Activated naive CD8-positive, alpha-beta T cell treated with anti-CD3 and anti-CD28 coated beads, Interleukin-2, amount 50 U/mL, for 24 hours (primary cell): ENCODE data around the gene PAK6.

Experiments used
- ATAC-seq: fragments of 150-1000 bp; cut with Tn5 transposase; one replicate; pipeline ENCODE4 v1.10.0; 2021
- DNase-seq: peaks from one replicate; pipeline ENCODE4 v3.0.0; 2021
- H3K27ac Mint-ChIP-seq: one replicate; pipeline ENCODE4 v1.8.0; 2021; ENCODE audit warnings: mild to moderate bottlenecking, mixed read lengths
- H3K27me3 Mint-ChIP-seq: one replicate; pipeline ENCODE4 v1.8.0; 2021; ENCODE audit warnings: mixed read lengths
- H3K36me3 Mint-ChIP-seq: one replicate; pipeline ENCODE4 v1.8.0; 2021; ENCODE audit warnings: low read depth, mixed read lengths
- H3K4me1 Mint-ChIP-seq: one replicate; pipeline ENCODE4 v1.8.0; 2021; ENCODE audit warnings: mixed read lengths
- H3K4me3 Mint-ChIP-seq: one replicate; pipeline ENCODE4 v1.8.0; 2021; ENCODE audit warnings: mild to moderate bottlenecking, moderate library complexity, mixed read lengths
- H3K9me3 Mint-ChIP-seq: one replicate; pipeline ENCODE4 v1.8.0; 2021; ENCODE audit warnings: mixed read lengths

The PAK6 gene

GRCh38 chr15:40323239-40323952 lies 84.5 kb downstream of the PAK6 start, which contains the start of gene INAFM2:
Gene INAFM2, plus strand, starts transcription at chr15:40323692. Its CDS starts 364 bp downstream, at chr15:40324056.
- H3K9me3 Mint-ChIP-seq = no peaks in the 10 kb centered on the region
- DNase-seq (peak; percentile 91), ATAC-seq (peak; percentile 97)
- no peak within 1 kb of the TSS for H3K27ac Mint-ChIP-seq
- H3K36me3 Mint-ChIP-seq = peaks cover 3% of the 10 kb centered on the region
- no peaks in the 10 kb centered on the region for H3K27me3 Mint-ChIP-seq
- peaks cover 26% of the 10 kb centered on the region for H3K4me1 Mint-ChIP-seq
- H3K4me3 Mint-ChIP-seq = peak within 1 kb of the TSS; percentile 74

- Mint-ChIP-seq H3K4me1 (peaks cover 26% of the 10 kb centered on the region), H3K27ac (no peak overlapping the region), H3K27me3 (no peaks in the 10 kb centered on the region), H3K4me3 (peak overlapping the region; percentile 74), H3K9me3 (no peaks in the 10 kb centered on the region), H3K36me3 (peaks cover 3% of the 10 kb centered on the region)
- DNase-seq (peak; percentile 48), ATAC-seq (no peak)
Observed at GRCh38 chr15:40323953-40324937, 85.4 kb downstream of the PAK6 start.

- DNase-seq (no peak), ATAC-seq (no peak)
- Mint-ChIP-seq H3K36me3 (peaks cover 3% of the 10 kb centered on the region), H3K4me1 (peaks cover 26% of the 10 kb centered on the region), H3K27ac (no peak overlapping the region), H3K9me3 (no peaks in the 10 kb centered on the region), H3K4me3 (peak overlapping the region; percentile 74), H3K27me3 (no peaks in the 10 kb centered on the region)
Observed at GRCh38 chr15:40325188-40325587, 86.3 kb downstream of the PAK6 start.

- Mint-ChIP-seq H3K4me1 (peaks cover 26% of the 10 kb centered on the region), H3K4me3 (no peak overlapping the region), H3K36me3 (peaks cover 3% of the 10 kb centered on the region), H3K27me3 (no peaks in the 10 kb centered on the region), H3K9me3 (no peaks in the 10 kb centered on the region), H3K27ac (no peak overlapping the region)
- DNase-seq = no peak
- ATAC-seq = no peak
Observed at GRCh38 chr15:40325700-40326099, 86.8 kb downstream of the PAK6 start.
